ENCODE measurements around the gene SLITRK3. TPM values are rescaled to one million over a fixed set of nuclear protein-coding genes. Genes with fewer than 3 reads are reported as not detected.
A peak's percentile ranks its signal among the peaks of the same experiment; 100 is the strongest.
"Not testable (repeated sequence)": the region's sequence is repeated elsewhere in the genome, so short reads cannot be mapped to it uniquely, and the experiment has no call there.

The SLITRK3 gene
- polyA plus RNA-seq, 3 donors = 0.25 to 0.60 (median 0.27) TPM

- DNase-seq = peak; percentile 10
Observed at GRCh38 chr3:165193366-165194254, 2.6 kb downstream of the SLITRK3 start.

DNA sequence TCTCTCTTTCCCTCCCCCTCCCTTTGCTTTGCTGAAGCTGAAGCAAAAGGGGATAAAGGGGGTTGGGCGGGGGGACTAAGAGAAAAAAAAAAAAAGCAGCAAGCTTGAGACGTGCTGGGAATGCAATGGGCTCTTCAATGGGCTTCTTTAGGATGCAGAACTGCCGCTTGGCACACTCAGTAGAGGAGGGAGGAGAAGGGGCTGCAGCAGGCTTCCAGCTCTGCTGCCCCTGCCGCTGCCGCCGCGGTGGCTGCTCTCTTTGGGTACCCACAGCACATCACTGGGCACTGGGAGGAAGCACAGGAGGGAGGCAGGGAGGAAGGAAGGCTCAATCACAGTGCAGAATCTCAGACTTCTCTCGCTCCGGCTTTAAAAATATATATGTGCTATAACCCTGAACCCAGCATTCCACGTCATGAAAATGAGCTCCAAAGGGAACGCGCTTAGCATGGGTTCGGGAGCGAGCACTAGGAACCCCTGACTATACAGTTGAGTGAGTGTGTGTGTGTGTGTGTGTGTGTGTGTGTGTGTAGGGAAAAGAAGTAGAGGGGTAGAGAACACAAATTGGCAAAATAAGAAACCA is 3.5 kb downstream of the SLITRK3 start:
- no peak for DNase-seq

GRCh38 chr3:165191491-165191890 is 4.7 kb downstream of the SLITRK3 start:
- DNase-seq = no peak

- no peak for DNase-seq
Observed at GRCh38 chr3:165188452-165188851, 7.7 kb downstream of the SLITRK3 start.

GRCh38 chr3:165185707-165186327 is 10.4 kb downstream of the SLITRK3 start:
- DNase-seq = peak; percentile 56

DNA sequence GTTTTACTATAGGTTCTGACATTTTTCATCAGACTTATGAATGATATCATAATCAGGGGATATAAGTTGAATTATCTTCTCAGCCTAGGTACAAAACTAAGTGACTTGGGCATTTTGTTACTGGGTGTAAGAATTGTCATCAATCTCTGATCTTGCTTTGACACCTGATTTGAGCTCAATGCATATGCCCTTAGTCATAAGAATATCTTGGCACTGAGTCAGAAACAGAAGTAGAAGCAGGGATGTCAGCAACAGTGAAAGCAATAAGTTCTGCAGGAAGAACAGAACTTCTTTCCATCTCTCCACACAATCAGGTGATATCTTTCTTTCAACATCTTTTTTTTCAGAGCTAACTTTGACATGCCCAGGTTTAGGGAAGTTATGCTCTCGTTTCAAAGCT is 14.6 kb downstream of the SLITRK3 start:
- no peak for DNase-seq

DNA sequence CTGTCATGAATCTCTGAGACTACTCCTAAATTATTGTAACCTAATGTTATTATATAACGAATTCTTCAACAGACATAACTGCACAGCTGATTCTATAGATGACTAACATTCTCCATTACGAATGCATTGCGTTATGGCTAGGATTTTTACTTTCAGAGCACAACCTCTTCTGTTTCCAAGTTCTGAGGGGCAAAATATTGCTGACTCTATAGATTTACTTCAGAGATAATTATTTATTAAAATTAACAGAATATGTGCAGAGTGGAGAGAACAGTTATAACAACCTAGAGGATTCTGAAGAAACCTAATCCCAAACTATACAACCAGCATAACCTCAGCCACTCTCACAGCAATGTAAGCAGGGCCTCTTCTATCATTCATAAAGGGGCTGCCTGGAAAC is 25.9 kb downstream of the SLITRK3 start:
- no peak for DNase-seq

DNA sequence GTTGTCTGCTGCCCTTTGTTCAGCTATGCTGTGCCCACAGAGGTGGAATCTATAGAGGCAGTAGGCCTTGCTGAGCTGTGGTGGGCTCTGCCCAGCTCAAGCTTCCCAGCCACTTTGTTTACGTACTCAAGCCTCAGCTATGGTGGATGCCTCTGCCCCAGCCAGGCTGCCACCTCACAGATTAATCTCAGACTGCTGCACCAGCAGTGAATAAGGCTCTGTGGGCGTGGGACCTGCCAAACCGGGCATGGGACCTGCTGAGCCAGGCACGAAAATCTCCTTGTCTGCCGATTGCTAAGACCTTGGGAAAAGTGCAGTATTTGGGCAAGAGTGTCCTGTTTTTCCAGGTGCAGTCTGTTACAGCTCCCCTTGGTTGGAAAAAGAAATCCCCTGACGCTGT is 26.8 kb downstream of the SLITRK3 start:
- no peak for DNase-seq

DNA sequence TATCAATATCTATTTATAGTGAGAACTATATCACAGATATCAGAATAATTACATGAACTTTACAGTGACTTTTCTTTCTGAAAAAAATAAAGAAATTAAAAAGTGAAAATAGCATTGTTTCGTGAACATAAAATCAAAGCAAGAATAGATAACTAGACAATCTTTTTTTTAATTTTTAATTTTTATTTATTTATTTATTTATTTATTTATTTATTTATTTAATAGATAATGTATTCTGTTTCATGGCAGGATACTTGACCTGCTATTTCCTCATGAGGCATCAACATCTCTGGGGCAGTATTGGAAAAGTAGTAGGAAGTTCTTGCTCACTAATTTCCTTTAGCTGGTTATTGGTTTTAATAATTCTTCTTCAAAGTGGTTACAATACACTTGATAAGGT is 33.3 kb downstream of the SLITRK3 start:
- DNase-seq = no peak

GRCh38 chr3:165159760-165160421 is 36.3 kb downstream of the SLITRK3 start:
- DNase-seq = no peak

GRCh38 chr3:165158011-165158410 is 38.2 kb downstream of the SLITRK3 start:
- DNase-seq = no peak

DNA sequence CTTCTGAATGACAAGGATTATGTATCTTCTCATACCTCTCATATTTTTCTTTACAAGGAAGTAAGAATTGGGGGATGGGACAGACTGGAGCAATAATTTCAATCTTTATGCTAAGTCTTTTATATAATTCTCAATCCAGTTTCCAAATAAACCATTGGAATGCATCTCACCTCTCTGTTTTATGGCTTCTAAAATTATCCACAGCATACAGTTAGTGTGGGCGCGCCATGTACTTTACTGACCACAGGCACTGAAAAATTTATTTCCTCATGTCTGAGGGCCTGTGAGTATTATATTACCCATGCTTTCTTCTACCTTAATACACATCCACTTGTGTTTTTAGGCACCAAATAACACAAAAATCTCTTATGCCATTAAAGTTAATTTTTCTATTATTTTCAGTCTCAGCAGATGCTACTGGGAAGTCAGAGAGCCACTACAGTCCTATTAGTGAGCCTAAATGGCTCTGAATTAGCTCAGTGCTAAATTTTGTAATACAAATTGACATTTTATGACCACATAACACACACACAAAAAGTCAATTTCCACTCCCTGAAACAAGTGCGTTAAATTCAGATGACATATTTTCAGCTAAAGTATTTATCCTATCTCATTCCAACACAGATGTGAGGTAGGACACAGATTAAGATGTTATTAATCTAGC is 39.3 kb downstream of the SLITRK3 start:
- DNase-seq = no peak

DNA sequence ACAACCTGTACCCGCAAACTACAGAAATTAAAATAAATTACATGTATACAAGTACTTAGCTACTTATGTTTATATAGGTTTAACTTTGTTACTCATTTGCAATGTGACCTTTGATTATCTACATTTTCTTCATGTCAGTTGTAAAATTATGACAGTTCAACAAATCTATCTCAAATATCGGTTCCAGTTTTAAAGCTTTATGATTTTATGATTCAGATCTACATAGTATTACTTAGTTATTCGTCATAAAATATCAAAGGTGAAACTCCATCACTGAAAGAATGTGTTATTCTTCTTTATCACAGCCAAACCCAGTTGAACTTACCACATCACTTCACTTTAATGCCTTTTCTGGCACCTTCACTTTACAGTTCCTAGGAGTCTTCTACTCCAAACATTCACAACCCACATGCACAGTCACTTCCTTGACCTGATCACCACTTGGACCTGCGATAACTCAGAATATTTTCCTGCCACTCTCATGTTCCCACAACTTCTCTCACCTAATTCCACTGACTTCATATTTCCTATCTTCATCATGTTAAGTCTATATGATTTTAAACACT is 47.2 kb downstream of the SLITRK3 start:
- DNase-seq = no peak

GRCh38 chr3:165144271-165144670 is 51.9 kb downstream of the SLITRK3 start:
- no peak for DNase-seq

DNA sequence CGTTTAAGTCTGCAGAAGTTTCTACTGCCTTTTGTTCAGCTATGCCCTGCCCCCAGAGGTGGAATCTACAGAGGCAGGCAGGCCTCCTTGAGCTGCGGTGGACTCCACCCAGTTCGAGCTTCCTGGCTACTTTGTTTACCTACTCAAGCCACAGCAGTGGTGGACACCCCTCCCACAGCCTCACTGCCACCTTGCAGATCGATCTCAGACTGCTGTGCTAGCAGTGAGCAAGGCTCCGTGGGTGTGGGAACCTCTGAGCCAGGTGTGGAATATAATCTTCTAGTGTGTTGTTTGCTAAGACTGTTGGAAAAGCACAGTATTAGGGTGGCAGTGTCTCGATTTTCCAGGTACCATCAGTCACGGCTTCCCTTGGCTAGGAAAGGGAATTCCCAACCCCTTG is 56.3 kb downstream of the SLITRK3 start:
- DNase-seq = not testable (repeated sequence)

Other genes with a start within 250 kb of the SLITRK3 start
- under 1 TPM in 1 of 3 donors, not detected in 2; 0.05 TPM for gene SI, start 117.9 kb downstream of the SLITRK3 start, polyA plus RNA-seq (ENCODE audit: insufficient read length in 3 of 3)

All from renal pelvis (tissue), 4 donors.